SK-N-DZ (cell line): ENCODE measurements around the gene VPS54.

Experiments
- DNase-seq: peaks from one replicate; pipeline ENCODE4 v3.0.0-alpha.2; 2015; ENCODE audit warnings: low spot score
- small RNA-seq, 2 experiments: library from RNA; depleted of rRNA; stranded (forward); fragments of <200 nt; gene quantifications; one replicate each; pipeline ENCODE3, GENCODE V24; 2014

VPS54 gene

GRCh38 chr2:63843791-63844190 lies 175.4 kb downstream of the VPS54 start:
- no peak for DNase-seq

DNA sequence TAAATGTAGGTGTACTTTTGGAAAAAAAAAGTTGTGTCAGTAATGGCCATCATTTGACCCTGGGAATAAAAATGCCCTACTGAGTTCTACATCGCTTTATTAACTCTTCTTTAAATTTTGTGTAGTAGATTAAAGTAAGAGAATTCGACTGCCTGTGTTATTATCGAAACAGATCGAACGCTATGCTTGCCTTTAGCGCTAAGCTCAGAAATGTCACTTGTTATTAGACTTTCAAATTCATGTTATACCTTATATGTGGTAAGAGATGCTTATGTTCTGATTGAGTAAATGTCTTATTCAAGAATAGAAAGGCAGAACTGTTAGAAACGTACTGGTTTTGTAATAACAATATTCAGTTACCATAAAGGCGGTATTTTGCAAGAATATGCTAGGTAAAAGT lies 176.1 kb downstream of the VPS54 start:
- no peak for DNase-seq

- peak; percentile 85 for DNase-seq
Observed at GRCh38 chr2:63842149-63843061, 176.8 kb downstream of the VPS54 start.

Small RNAs within 50 kb of the gene (small RNA-seq; reads per million reads assigned to genes)
- gene RF01293: 0 reads per million in 2 experiments
